GM23248 (cell line): ENCODE data around the gene PF4V1. TPM values are rescaled to one million over a fixed set of nuclear protein-coding genes. Genes with fewer than 3 reads are reported as not detected.

Source experiments
- DNase-seq: peaks from one replicate; pipeline ENCODE4 v3.0.0-alpha.2; 2015
- H2AFZ ChIP-seq: fragments of 200-600 bp; sonication (generic); 2 replicates; pipeline ENCODE4 v1.6.1; 2016; ENCODE audit warnings: antibody characterized with exemption
- H3F3A ChIP-seq: fragments of 200-600 bp; sonication (generic); 2 replicates; pipeline ENCODE4 v1.6.1; 2016; ENCODE audit warnings: mild to moderate bottlenecking, antibody characterized with exemption, mixed run types; ENCODE audit not compliant: insufficient read depth
- H3K27ac ChIP-seq: fragments of 200-600 bp; sonication (generic); 2 replicates; pipeline ENCODE4 v1.5.1; 2016; ENCODE audit warnings: mild to moderate bottlenecking
- H3K27me3 ChIP-seq: fragments of 200-600 bp; sonication (generic); replicated peaks from 2 replicates; pipeline ENCODE4 v1.6.1; 2016; ENCODE audit warnings: mild to moderate bottlenecking; ENCODE audit not compliant: insufficient read depth
- H3K36me3 ChIP-seq: fragments of 200-600 bp; sonication (generic); 2 replicates; pipeline ENCODE4 v1.6.1; 2016; ENCODE audit warnings: low read depth, mild to moderate bottlenecking
- H3K4me1 ChIP-seq: fragments of 200-600 bp; sonication (generic); 2 replicates; pipeline ENCODE4 v1.6.1; 2016; ENCODE audit warnings: mild to moderate bottlenecking; ENCODE audit not compliant: insufficient read depth
- H3K4me2 ChIP-seq: fragments of 200-600 bp; sonication (generic); one replicate; pipeline ENCODE4 v1.6.1; 2016; ENCODE audit warnings: mild to moderate bottlenecking; ENCODE audit not compliant: unreplicated experiment
- H3K4me3 ChIP-seq: fragments of 200-600 bp; sonication (generic); 2 replicates; pipeline ENCODE4 v1.5.1; 2016; ENCODE audit warnings: mild to moderate bottlenecking
- H3K79me2 ChIP-seq: fragments of 200-600 bp; sonication (generic); 2 replicates; pipeline ENCODE4 v1.6.1; 2016; ENCODE audit warnings: mild to moderate bottlenecking; ENCODE audit not compliant: insufficient read depth
- H3K9ac ChIP-seq: fragments of 200-600 bp; sonication (generic); 2 replicates; pipeline ENCODE4 v1.6.1; 2016; ENCODE audit warnings: mild to moderate bottlenecking
- H3K9me2 ChIP-seq: fragments of 200-600 bp; sonication (generic); 2 replicates; pipeline ENCODE4 v1.6.1; 2016; ENCODE audit warnings: mixed run types, mild to moderate bottlenecking, moderate library complexity; ENCODE audit not compliant: insufficient read depth
- H3K9me3 ChIP-seq: fragments of 200-600 bp; sonication (generic); one replicate; pipeline ENCODE4 v1.6.1; 2017; ENCODE audit warnings: low read depth
- H4K20me1 ChIP-seq: fragments of 200-600 bp; sonication (generic); 2 replicates; pipeline ENCODE4 v1.6.0; 2016; ENCODE audit not compliant: insufficient read depth
- EZH2 ChIP-seq: fragments of 200-600 bp; sonication (generic); IDR thresholded peaks from 2 replicates; pipeline ENCODE4 v1.6.1; 2018; ENCODE audit warnings: antibody characterized with exemption, mild to moderate bottlenecking; ENCODE audit not compliant: insufficient read depth, poor library complexity, severe bottlenecking
- EZH2phosphoT487 ChIP-seq: fragments of 200-600 bp; sonication (generic); IDR thresholded peaks from 2 replicates; pipeline ENCODE4 v1.6.1; 2018; ENCODE audit warnings: antibody characterized with exemption, moderate library complexity, mild to moderate bottlenecking, low read depth; ENCODE audit not compliant: insufficient read depth
- WGBS, 2 experiments: methylation state at CpG; one replicate each; pipeline ENCODE4 v1.1.6; 2015 to 2017; ENCODE audit warnings: low lambda C conversion rate in 2 of 2, low coverage in 1 of 2; ENCODE audit errors: missing lambda C conversion rate in 2 of 2; 5-methylcytosine and 5-hydroxymethylcytosine counted together
- in situ Hi-C: fragments of 300-500 bp; cut with MboI; formaldehyde crosslinking; loops from 2 replicates; pipeline ENCODE4 v1.15.0; 2020
- polyA plus RNA-seq: library from polyadenylated mRNA; unstranded; fragments of >200 nt; fragmentation: Nextera tagmentation; extraction: Ambion mirVana; gene quantifications from 2 replicates; pipeline ENCODE4 v1.2.1, GENCODE V29; 2016
- total RNA-seq: library from RNA; depleted of rRNA; stranded (reverse); fragments of >200 nt; shearing (Covaris generic); gene quantifications from 2 replicates; pipeline ENCODE4 v1.2.3, GENCODE V29; 2014; rRNA removed

The PF4V1 gene
- total and polyA plus RNA-seq, 2 experiments from 2014 or later: 8.1 to 13.8 TPM

DNA sequence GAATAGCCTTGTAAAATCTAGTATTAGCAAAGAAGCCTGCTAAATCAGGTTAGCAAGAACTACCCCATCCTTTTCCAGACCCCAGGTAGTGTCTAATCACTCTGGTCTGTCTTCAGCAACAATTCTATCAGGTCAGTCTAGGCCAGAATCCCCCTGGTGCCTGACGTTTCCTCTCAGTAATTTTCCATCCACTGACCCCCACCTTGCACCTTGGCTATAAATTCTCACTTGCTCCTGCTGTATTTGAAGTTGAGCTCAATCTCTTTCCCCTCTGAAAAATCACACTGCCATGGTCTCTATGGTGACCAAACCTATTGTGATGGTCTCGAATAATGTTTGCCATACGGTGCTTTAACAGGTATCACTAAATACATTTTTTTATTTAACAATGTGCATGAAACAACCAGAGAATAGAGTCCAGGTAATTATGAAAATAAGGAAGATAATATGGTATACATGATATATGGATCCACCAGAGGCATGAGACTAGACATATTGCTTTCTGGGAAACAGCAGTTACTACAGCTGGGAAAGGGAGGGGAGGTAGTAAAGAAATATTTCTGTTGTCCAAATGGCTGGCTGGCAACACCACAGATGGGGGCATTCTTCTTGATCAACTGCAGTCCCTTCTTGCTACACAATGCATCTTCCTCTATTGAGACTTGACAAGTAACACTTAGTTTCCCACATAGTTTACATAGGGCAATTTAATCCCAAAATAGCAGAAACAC, 49.9 kb downstream of the PF4V1 start:
- no peaks in the 10 kb centered on the region for H3K9me2 ChIP-seq
- peaks cover 37% of the 10 kb centered on the region for H3F3A ChIP-seq
- 0 out of 2 replicates have a peak overlapping the region, but pooled peaks have one; percentile 10 for H3K9ac ChIP-seq
- no peak overlapping the region for H3K4me3 ChIP-seq
- no peaks in the 10 kb centered on the region for H3K36me3 ChIP-seq
- no peaks in the 10 kb centered on the region for H3K27me3 ChIP-seq
- H2AFZ ChIP-seq: no peak overlapping the region
- TF ChIP-seq EZH2 (no peak), EZH2phosphoT487 (no peak)
- peaks cover 47% of the 10 kb centered on the region for H3K4me1 ChIP-seq
- no peak overlapping the region for H3K4me2 ChIP-seq
- in situ Hi-C loops: no loop called here
- peak overlapping the region; percentile 40 for H3K27ac ChIP-seq
- 81 to 88% methylated on average over 3 of the region's 3 CpGs for WGBS, 2 experiments
- H3K9me3 ChIP-seq: no peaks in the 10 kb centered on the region
- no peaks in the 10 kb centered on the region for H3K79me2 ChIP-seq
- no peak for DNase-seq
- H4K20me1 ChIP-seq: no peaks in the 10 kb centered on the region

Other genes with a start within 250 kb of the PF4V1 start
- gene RASSF6, start 232.9 kb upstream of the PF4V1 start, total RNA-seq: not detected in 2 replicates
- not detected in 2 replicates for gene RASSF6, start 232.9 kb upstream of the PF4V1 start, polyA plus RNA-seq
- 20.0 TPM in 2 replicates for gene CXCL8, start 112.7 kb upstream of the PF4V1 start, total RNA-seq
- 15.5 and 15.9 TPM in 2 replicates for gene CXCL8, start 112.7 kb upstream of the PF4V1 start, polyA plus RNA-seq
- 8.1 and 13.5 TPM in 2 replicates for gene CXCL6, start 16.6 kb upstream of the PF4V1 start, total RNA-seq
- gene CXCL6, start 16.6 kb upstream of the PF4V1 start, polyA plus RNA-seq: 16.3 and 17.9 TPM in 2 replicates
- gene CXCL1, start 16.1 kb downstream of the PF4V1 start, total RNA-seq: 12.9 and 14.8 TPM in 2 replicates
- gene CXCL1, start 16.1 kb downstream of the PF4V1 start, polyA plus RNA-seq: 12.6 and 13.9 TPM in 2 replicates
- not detected in 2 replicates for gene PF4, start 128.7 kb downstream of the PF4V1 start, total RNA-seq
- not detected in 2 replicates for gene PF4, start 128.7 kb downstream of the PF4V1 start, polyA plus RNA-seq
- gene PPBP, start 134.9 kb downstream of the PF4V1 start, total RNA-seq: not detected in 2 replicates
- gene PPBP, start 134.9 kb downstream of the PF4V1 start, polyA plus RNA-seq: not detected in 2 replicates
- not detected in 2 replicates for gene CXCL5, start 145.4 kb downstream of the PF4V1 start, total RNA-seq
- not detected in 2 replicates for gene CXCL5, start 145.4 kb downstream of the PF4V1 start, polyA plus RNA-seq
- gene CXCL3, start 185.4 kb downstream of the PF4V1 start, total RNA-seq: not detected in 2 replicates
- 2.1 and 3.0 TPM in 2 replicates for gene CXCL3, start 185.4 kb downstream of the PF4V1 start, polyA plus RNA-seq
- gene CXCL2, start 245.9 kb downstream of the PF4V1 start, total RNA-seq: 2.4 and 6.7 TPM in 2 replicates
- gene CXCL2, start 245.9 kb downstream of the PF4V1 start, polyA plus RNA-seq: 6.0 TPM in 2 replicates